ENCODE results near the gene VSIG10L.
A peak's percentile ranks its signal among the peaks of the same experiment; 100 is the strongest.

The VSIG10L gene

GRCh38 chr19:51341976-51342580 lies at the start of gene VSIG10L:
Gene VSIG10L, minus strand, starts transcription at chr19:51342139. Its CDS starts 15 bp downstream, at chr19:51342124.
- TF ChIP-seq EGR1 (IDR thresholded peaks at IDR 0.05) (no peak), RAD21 (IDR thresholded peaks at IDR 0.05; ENCODE audit: low read depth) (no peak), REST (IDR thresholded peaks at IDR 0.05; ENCODE audit: low read depth) (0 out of 2 replicates have a peak, but pooled peaks have one; percentile 33), EP300 (IDR thresholded peaks at IDR 0.05; ENCODE audit: borderline replicate concordance) (no peak), TEAD4 (IDR thresholded peaks at IDR 0.05) (no peak), MAX (IDR thresholded peaks at IDR 0.05) (no peak), FOXM1 (IDR thresholded peaks at IDR 0.05; ENCODE audit: borderline replicate concordance, low read depth) (no peak), TAF1 (IDR thresholded peaks at IDR 0.05; ENCODE audit: low read depth) (no peak)

GRCh38 chr19:51391073-51391611 lies 49.2 kb upstream of the VSIG10L start:
- TF ChIP-seq TEAD4 (IDR thresholded peaks at IDR 0.05), result no peak
- no peak for TF ChIP-seq ZBTB7A (IDR thresholded peaks at IDR 0.05; ENCODE audit: low read depth)
- TF ChIP-seq REST (IDR thresholded peaks at IDR 0.05; ENCODE audit: low read depth), result no peak
- no peak for TF ChIP-seq FOXM1 (IDR thresholded peaks at IDR 0.05; ENCODE audit: borderline replicate concordance, low read depth)
- no peak for TF ChIP-seq USF1 (IDR thresholded peaks at IDR 0.05)
- no peak for TF ChIP-seq MAX (IDR thresholded peaks at IDR 0.05)
- no peak for TF ChIP-seq RAD21 (IDR thresholded peaks at IDR 0.05; ENCODE audit: low read depth)
- no peak for TF ChIP-seq EP300 (IDR thresholded peaks at IDR 0.05; ENCODE audit: borderline replicate concordance)
- TF ChIP-seq NFIC (IDR thresholded peaks at IDR 0.05), result no peak
- no peak for TF ChIP-seq TAF1 (IDR thresholded peaks at IDR 0.05; ENCODE audit: low read depth)
- TF ChIP-seq TCF12 (IDR thresholded peaks at IDR 0.05; ENCODE audit: low read depth), result no peak
- TF ChIP-seq YY1 (IDR thresholded peaks at IDR 0.05; ENCODE audit: low read depth), result no peak
- no peak for TF ChIP-seq EGR1 (IDR thresholded peaks at IDR 0.05)
- TF ChIP-seq CREB1 (IDR thresholded peaks at IDR 0.05; ENCODE audit: low read depth), result no peak
- no peak for TF ChIP-seq CEBPB (IDR thresholded peaks at IDR 0.05)

- TF ChIP-seq REST (IDR thresholded peaks at IDR 0.05; ENCODE audit: low read depth), result no peak
- no peak for TF ChIP-seq MAX (IDR thresholded peaks at IDR 0.05)
- no peak for TF ChIP-seq YY1 (IDR thresholded peaks at IDR 0.05; ENCODE audit: low read depth)
- TF ChIP-seq EP300 (IDR thresholded peaks at IDR 0.05; ENCODE audit: borderline replicate concordance), result no peak
- no peak for TF ChIP-seq USF1 (IDR thresholded peaks at IDR 0.05)
- no peak for TF ChIP-seq CREB1 (IDR thresholded peaks at IDR 0.05; ENCODE audit: low read depth)
- no peak for TF ChIP-seq NFIC (IDR thresholded peaks at IDR 0.05)
- TF ChIP-seq TCF12 (IDR thresholded peaks at IDR 0.05; ENCODE audit: low read depth), result no peak
- no peak for TF ChIP-seq FOXM1 (IDR thresholded peaks at IDR 0.05; ENCODE audit: borderline replicate concordance, low read depth)
- no peak for TF ChIP-seq TAF1 (IDR thresholded peaks at IDR 0.05; ENCODE audit: low read depth)
- no peak for TF ChIP-seq CEBPB (IDR thresholded peaks at IDR 0.05)
These were observed 47.2 kb upstream of the VSIG10L start for GRCh38 chr19:51389143-51389542.

GRCh38 chr19:51387924-51388389 lies 46.0 kb upstream of the VSIG10L start, which contains the start of gene LIM2:
Gene LIM2, minus strand, starts transcription at chr19:51387974. Its CDS starts 531 bp downstream, at chr19:51387443.
- TF ChIP-seq USF1 (IDR thresholded peaks at IDR 0.05), result no peak
- no peak for TF ChIP-seq EGR1 (IDR thresholded peaks at IDR 0.05)
- no peak for TF ChIP-seq YY1 (IDR thresholded peaks at IDR 0.05; ENCODE audit: low read depth)
- no peak for TF ChIP-seq CEBPB (IDR thresholded peaks at IDR 0.05)
- TF ChIP-seq FOXM1 (IDR thresholded peaks at IDR 0.05; ENCODE audit: borderline replicate concordance, low read depth), result no peak
- no peak for TF ChIP-seq MAX (IDR thresholded peaks at IDR 0.05)
- no peak for TF ChIP-seq RAD21 (IDR thresholded peaks at IDR 0.05; ENCODE audit: low read depth)
- TF ChIP-seq CREB1 (IDR thresholded peaks at IDR 0.05; ENCODE audit: low read depth), result no peak
- no peak for TF ChIP-seq NFIC (IDR thresholded peaks at IDR 0.05)
- TF ChIP-seq REST (IDR thresholded peaks at IDR 0.05; ENCODE audit: low read depth), result no peak
- TF ChIP-seq ZBTB7A (IDR thresholded peaks at IDR 0.05; ENCODE audit: low read depth), result no peak
- TF ChIP-seq EP300 (IDR thresholded peaks at IDR 0.05; ENCODE audit: borderline replicate concordance), result no peak
- no peak for TF ChIP-seq TCF12 (IDR thresholded peaks at IDR 0.05; ENCODE audit: low read depth)
- no peak for TF ChIP-seq TEAD4 (IDR thresholded peaks at IDR 0.05)
